Measurements from ENCODE around the gene ZNF652. TPM values are rescaled to one million over a fixed set of nuclear protein-coding genes. Genes with fewer than 3 reads are reported as not detected.

The ZNF652 gene
- polyA plus RNA-seq, 1 donor: 15.6 TPM

DNA sequence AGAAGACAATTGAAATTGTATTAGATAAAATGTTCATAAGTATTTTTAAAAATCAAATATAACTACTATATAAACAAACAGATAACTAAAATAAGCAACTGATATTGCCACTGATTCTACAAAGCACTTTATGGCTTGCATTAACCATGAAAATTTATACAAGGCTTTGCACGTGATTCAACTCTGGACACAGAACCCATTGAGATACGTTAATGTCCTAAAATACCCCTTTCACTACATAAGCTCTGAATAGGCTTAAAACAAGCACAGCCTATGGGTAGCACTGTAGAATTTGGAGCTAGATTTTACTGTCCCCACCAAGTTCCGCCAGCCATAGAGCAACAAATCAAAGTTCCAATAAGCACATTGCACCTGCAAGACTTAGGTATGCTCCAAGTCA lies 4.5 kb downstream of the ZNF652 start:
- DNase-seq: no peak

GRCh38 chr17:49356320-49356719 lies 5.7 kb downstream of the ZNF652 start:
- DNase-seq: no peak

GRCh38 chr17:49353607-49354006 lies 8.4 kb downstream of the ZNF652 start:
- DNase-seq: no peak

DNA sequence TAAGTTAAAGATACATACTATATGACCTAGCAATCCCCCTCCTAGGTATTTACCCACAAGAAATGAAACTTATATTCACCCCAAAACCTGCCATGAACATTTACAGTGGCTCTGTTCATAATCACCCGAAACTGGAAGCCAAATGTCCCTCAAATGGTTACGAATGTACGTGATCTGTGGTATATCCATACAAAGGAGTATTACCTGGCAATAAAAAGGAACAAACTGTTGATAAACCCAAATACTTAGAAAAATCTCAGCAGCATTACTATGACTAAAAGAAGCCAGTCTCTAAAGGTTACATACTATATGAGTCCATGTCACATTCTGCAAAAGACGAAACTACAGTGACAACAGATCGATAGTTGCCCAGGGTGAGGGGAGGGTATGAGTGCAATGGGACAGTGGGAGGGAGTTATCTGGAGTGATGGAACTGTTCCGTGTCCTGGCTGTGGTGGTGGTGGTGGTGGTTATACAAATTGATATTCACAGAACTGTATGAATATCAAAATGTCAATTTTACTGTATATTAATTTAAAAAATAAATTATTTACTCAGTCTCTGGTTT lies 9.4 kb downstream of the ZNF652 start:
- DNase-seq: no peak

- DNase-seq: no peak
These were observed 10.4 kb downstream of the ZNF652 start for GRCh38 chr17:49351572-49352140.

- no peak for DNase-seq
These were observed 12.5 kb downstream of the ZNF652 start for GRCh38 chr17:49349541-49349940.

DNA sequence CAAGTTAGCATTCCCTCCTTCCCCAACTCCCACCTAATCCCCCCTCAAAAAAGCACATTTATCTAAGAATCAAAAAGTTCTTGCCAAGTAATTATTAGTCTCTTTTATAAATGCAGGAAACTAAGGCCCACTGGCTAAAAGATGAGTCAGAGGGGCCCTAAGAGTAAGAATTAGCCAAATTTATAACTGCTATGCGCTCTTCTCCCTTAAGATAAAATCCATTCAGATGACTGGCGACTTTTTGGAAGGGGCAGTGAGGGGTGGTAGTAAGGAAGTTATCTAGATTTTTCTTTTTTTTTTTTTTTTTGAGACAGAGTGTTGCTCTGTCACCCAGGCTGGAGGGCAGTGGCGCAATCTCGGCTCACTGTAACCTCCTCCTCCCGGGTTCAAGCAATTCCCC lies 17.1 kb downstream of the ZNF652 start:
- no peak for DNase-seq

DNA sequence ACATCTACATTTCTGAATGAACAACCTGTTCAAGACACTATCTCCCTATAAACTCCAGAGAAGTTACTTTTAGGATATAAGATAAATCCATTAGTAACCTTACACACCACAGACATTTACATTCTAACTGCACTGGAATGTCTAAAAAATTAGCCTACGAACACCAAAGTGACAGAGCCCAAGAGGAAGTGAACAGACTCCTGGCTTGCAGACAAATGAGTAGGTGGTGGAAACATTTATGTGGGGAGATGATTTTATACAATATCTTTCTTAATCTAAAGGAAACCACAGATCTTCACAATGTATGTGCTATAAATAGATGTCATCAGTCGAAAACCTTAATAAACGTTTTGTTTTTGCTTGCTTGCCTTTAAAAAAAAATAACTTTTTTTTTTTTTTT lies 18.8 kb downstream of the ZNF652 start:
- no peak for DNase-seq

GRCh38 chr17:49342575-49342936 lies 19.5 kb downstream of the ZNF652 start:
- no peak for DNase-seq

GRCh38 chr17:49341356-49341755 lies 20.7 kb downstream of the ZNF652 start:
- no peak for DNase-seq

GRCh38 chr17:49339354-49339753 lies 22.7 kb downstream of the ZNF652 start:
- no peak for DNase-seq

DNA sequence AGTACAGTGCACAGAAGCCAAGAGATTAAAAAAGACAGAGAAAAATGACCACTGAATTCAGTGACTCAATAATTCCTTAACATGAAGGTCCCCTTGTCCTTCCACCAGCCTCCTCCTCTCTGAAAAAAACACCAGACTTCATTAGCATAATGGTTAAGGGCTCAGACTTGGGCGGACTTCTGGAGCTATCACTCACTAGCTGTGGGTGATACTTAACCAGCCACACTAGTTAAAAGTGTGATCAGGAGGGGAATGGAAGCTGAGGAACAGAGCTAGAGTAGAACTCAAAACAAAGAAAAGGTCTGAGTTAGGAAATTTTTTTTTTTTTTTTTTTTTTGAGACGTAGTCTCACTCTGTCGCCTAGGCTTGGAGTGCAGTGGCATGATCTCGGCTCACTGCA lies 23.2 kb downstream of the ZNF652 start:
- no peak for DNase-seq

DNA sequence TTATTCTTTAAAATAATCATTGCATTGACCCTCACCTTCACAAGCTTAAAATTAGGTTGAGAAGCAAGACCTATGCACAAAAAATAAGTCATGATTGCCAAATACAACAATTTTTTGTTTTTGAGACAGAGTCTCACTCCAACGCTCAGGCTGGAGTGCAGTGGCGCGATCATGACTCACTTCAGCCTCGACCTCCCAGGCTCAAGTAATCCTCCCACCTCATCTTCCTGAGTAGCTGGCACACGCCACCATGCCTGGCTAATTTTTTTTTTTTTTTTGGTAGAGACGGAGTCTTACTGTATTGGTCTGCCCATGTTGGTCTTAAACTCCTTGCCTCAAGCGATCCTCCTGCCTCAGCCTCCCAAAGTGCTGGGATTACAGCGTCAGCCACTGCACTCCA lies 24.2 kb downstream of the ZNF652 start:
- DNase-seq: no peak

DNA sequence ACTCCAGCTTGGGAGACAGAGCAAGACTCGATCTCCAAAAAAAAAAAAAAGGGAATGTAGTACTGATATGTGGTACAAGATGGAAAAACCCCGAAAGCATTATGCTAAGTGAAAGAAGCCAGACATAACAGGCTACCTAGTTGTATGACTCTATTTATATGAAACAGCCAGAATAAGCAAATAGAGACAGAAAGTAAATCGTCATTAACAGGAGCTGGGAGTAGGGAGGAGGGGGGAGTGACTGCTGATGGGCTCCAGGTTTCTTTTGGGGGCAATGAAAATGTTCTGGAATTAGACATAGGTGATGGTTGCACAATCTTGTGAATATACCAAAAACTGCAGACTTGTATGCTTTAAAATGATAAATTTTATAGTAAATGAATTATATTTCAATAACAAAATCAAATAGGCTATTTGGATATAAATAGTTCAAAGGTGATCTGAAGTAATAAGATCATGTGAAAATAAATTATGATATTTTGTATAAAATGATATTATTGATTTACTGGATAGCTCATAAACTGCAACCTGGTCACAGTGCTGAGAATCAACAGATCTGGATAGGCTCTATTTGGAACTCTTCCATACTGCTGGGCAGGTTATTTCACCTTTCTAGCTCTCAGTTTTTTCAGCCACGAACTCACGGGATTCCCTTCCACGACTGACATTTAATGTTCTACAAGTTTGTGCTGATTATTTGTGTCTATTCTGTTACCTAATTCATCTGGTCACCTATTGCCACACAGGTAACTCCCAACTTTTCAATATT lies 27.1 kb downstream of the ZNF652 start:
- no peak for DNase-seq

DNA sequence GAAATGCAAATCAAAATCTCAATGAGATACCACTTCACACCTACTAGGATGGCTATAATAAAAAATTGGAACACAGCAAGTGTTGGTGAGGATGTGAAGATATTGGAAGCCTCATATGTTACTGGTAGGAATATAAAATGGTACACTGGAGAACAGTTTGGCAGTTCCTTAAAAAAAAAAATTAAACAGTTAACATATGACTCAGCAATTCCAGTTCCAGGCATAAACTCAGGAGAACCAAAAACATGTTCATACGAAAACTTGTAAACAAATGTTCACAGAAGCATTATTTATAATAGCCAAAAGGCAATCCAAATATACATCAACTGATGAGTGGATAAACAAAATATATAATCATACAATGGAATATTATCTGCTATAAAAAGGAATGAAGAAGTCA lies 28.2 kb downstream of the ZNF652 start:
- DNase-seq: no peak

- no peak for DNase-seq
These were observed 33.9 kb downstream of the ZNF652 start for GRCh38 chr17:49327835-49328784.

- no peak for DNase-seq
These were observed 36.1 kb downstream of the ZNF652 start for GRCh38 chr17:49325980-49326379.

DNA sequence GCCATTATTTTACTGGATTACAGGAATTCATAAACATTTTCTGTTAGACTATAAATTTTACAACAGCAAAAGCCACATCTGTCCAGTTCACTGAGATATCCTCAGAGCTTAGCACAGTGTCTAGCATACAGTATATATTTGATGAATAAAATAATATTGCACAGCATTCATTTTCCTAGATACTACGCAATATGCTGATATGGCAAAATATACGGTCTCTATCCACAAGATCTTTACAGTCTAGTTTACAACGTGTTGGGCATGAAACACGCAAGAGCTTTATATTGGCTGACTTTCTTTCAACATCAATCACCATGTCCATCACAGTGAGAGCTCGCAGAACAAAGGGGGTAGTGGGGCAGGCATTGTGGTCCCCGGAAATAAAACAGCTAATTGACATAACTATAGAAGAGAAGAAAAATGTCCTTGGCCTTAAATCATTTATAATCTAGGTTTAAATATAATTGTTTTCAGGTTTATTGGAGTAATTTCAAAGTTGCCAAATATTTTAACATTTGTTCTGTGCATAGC lies 43.5 kb downstream of the ZNF652 start:
- no peak for DNase-seq

DNA sequence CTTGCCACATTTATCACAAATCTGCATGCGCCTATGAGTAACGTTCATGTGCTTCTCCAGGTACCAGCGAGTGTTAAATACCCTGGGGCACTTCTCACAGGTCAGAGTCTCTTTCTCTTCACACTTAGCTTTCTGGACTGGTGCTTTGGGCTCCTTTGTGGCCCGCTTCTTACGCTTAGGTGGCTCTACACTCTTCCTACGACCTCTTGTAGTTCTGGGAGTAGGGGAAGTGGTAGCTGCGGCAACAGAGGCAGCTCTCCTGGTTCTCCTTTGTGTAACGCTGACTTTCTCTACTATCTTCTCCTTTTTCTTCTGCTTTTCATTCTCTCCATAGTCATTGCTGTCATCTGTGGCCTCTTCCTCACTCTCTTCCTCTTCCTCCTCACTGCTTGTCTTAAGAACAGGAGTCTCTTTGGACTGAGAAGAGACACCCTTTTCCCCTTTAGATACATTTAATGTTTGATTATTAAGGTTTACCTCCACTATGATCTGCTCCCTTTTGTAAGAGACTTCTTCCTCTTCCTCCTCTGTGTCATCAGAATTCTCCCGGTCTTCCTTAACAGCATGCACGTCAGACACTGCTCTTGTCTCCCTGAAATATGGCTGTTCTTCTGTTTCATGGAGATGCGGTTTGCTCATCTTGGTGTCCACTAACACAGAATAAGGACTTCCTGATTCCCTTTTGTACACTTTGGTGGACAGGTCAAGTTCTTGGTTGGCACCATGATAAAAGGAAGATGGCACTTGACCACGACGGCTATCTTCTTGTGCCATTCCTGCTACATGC lies 45.0 kb downstream of the ZNF652 start:
- no peak for DNase-seq

DNA sequence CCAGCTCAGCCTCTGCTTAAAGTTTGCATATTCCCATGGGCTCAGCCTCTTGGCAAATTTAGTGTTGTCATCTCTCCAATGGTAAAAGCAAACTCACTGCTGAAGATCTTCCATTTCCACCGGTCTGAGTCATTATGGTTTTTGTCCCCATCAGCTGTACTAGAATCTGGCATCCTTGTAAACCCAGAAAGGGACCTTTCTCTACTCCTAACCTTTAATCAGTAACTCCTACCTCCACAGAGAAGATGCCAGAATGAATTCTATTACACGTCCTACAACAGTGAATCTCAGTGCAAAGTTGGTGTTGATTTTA lies 45.8 kb downstream of the ZNF652 start:
- DNase-seq: no peak

DNA sequence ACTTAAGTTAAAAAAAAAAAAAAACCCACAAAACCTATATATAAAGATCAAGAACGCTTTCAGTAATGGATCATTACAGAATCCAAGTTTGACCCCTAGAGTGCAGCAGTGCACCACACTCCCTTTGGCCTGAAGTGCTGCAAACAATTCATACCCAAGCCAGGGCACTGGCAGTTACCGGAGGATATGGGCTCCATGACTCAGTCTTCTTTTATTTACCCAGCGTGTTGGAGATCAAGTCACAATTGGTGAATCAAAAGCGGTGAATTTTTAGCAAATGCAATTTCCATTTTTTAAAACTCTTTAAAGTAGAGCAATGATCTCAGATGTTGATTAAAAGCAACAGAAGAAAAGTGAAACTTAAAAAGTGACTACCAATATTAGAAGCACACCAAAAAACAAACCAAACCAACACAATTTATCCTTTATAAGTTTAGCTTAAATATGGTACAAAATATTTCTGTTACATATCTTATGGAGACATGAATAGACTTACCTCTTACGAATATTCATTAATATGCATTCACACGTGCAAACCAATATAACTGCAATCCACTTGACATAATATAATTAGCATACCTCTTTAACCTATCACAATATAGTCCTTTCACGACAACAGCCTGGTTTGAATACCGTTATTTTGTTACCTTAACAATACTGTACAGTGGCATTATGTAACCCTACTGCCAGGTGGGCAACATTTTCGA lies 46.3 kb downstream of the ZNF652 start:
- DNase-seq: peak; percentile 59

DNA sequence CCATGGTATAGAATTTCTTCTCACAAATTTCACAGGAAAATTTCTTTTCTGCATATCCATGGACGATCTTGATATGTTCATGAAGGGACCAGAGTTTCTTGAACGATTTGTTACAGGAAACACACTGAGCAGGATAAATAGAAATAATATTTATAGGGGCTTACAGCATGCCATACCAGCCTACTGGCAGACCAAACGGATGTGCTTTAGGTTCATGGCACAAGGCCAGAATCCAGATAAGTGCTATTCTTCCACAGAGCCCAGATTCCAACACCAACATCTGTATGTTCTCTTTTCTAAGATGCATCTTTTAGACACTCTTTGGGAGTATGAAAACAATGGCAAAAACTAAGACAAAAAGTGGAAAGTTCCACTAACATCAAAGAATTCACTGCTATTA lies 49.3 kb downstream of the ZNF652 start:
- no peak for DNase-seq

Data from hindlimb muscle (tissue), 1 donor.